GM18870 (cell line): ENCODE results near the gene HTR3A.

Experiments used
- ATAC-seq: cut with Tn5 transposase; IDR thresholded peaks from one replicate; pipeline ENCODE4 v1.9.1; 2021; ENCODE audit warnings: moderate library complexity; ENCODE audit not compliant: unreplicated experiment

Gene HTR3A

DNA sequence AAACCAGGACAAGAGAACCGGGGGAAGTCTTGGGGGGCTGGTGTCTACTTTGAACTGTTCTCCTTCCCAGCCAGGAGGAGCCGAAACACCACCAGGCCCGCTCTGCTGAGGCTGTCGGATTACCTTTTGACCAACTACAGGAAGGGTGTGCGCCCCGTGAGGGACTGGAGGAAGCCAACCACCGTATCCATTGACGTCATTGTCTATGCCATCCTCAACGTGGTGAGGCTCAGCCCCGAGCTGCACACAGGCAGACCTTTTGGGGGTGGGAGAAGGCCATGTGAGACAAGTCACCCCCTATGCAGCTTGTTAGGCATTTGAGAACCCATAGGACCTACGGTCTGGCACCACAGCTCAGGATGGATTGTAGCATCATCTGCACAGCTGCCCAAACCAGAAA, 2.8 kb downstream of the HTR3A start:
- ATAC-seq = no peak

DNA sequence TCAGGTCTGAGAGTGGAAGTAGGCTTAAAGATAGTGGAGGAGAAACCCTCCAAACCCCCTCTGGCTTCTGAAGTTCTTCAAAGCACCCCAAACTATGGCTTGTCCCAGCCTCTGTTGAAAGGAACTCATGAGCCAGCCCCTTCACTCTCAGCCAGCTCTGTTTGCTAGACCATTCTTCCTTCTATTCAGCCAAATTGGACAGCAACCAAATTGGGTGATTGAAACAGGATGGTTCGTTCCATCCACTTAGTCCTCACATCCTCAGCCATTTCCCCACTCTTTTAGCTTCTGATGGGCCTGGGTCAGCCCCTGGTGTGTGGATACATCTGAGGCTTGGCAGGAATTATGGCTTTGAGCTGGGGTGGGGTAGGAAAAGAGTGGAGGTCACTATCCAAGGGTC, 4.5 kb downstream of the HTR3A start:
- ATAC-seq = no peak

DNA sequence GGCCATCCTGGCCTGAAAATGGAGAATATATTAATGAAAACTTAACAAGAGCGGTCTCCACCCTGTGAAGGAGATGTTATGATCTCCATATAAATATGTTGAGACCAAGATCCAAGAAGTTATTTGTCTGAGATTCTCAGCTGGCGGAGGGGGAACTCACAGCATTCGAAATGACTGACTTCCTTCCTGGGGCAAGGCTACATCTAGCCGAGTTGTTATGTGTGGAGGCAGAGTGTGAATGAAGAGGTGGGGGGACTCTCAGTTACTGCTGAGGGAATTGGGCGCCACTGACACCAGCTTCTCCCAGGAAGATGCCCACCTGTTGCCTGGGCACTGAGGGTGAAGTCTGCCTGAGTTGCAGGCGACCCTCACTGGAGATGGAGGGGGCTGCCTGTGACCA, 5.9 kb downstream of the HTR3A start:
- ATAC-seq = no peak

DNA sequence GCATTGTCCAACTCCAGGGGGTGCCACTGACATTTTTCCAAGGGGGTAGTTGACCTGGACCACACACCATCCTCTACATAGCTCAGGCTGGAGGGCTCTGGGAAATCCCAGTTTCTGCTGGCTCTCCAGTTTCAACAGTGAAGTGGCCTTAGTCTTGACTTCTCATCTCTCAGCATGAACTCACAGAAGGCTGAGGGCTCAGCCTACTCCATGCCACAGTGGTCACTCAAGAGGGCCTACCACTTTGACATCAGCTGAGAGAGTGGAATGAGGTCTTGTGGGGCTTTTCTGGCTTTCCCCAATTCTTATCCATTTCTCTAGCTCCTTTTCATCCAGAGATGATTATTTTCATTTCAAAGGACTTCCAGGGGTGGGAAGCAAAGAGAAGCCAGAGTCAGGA, 7.4 kb downstream of the HTR3A start:
- ATAC-seq = no peak

DNA sequence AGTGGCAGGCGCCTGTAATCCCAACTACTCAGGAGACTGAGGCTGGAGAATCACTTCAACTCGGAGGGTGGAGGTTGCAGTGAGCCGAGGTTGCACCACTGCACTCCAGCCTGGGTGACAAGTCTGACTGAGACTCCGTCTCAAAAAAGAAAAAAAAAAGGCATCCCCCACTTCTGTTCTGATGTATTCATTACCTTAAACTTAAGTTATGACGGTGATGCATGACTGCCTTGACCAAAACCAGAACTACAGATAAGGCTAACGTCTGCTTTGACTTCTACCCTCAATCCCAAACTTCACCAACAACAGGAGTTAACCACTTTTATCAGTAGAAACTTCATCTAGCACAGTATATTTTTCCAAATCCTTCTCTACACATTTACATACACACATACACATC, 9.9 kb downstream of the HTR3A start:
- no peak for ATAC-seq

DNA sequence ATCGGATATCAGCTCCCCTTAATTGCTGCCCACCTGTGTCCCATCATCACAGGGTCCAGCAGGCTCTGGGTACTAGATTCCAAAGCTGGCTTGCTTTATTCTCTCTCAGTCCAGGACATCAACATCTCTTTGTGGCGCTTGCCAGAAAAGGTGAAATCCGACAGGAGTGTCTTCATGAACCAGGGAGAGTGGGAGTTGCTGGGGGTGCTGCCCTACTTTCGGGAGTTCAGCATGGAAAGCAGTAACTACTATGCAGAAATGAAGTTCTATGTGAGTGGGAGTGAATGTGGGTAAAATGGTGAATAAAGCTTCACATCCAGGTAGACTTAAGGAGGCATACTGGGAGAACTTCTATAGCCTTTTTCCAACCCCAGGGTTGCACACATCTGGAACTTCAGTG, 11.0 kb downstream of the HTR3A start:
- no peak for ATAC-seq

DNA sequence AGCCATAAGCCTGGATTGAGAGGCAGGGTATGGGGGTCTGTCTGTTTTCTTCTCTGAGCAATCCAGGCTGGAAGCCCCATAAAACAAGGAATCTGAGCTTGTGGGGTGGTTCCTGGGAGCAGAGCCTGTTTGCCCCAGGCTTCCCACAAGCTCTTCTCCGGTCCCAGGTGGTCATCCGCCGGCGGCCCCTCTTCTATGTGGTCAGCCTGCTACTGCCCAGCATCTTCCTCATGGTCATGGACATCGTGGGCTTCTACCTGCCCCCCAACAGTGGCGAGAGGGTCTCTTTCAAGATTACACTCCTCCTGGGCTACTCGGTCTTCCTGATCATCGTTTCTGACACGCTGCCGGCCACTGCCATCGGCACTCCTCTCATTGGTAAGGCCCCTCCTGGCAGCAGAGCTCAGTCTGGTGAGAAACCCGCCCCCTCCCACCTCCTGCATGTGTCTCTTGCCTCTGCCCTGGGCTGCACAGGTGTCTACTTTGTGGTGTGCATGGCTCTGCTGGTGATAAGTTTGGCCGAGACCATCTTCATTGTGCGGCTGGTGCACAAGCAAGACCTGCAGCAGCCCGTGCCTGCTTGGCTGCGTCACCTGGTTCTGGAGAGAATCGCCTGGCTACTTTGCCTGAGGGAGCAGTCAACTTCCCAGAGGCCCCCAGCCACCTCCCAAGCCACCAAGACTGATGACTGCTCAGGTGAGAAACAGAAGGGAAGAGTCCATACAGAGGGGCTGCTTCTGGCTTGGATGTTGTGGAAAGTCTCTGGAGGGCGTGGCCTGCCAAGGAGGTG, 11.6 kb downstream of the HTR3A start:
- ATAC-seq = no peak

DNA sequence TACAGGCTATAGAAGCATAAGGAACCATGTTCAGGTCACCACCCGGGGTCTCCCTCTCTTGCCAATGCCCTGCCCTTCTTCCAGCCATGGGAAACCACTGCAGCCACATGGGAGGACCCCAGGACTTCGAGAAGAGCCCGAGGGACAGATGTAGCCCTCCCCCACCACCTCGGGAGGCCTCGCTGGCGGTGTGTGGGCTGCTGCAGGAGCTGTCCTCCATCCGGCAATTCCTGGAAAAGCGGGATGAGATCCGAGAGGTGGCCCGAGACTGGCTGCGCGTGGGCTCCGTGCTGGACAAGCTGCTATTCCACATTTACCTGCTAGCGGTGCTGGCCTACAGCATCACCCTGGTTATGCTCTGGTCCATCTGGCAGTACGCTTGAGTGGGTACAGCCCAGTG, 14.5 kb downstream of the HTR3A start:
- no peak for ATAC-seq

DNA sequence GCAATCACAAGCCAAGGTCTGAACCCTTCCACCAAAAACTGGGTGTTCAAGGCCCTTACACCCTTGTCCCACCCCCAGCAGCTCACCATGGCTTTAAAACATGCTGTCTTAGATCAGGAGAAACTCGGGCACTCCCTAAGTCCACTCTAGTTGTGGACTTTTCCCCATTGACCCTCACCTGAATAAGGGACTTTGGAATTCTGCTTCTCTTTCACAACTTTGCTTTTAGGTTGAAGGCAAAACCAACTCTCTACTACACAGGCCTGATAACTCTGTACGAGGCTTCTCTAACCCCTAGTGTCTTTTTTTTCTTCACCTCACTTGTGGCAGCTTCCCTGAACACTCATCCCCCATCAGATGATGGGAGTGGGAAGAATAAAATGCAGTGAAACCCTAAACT, 15.0 kb downstream of the HTR3A start:
- no peak for ATAC-seq

DNA sequence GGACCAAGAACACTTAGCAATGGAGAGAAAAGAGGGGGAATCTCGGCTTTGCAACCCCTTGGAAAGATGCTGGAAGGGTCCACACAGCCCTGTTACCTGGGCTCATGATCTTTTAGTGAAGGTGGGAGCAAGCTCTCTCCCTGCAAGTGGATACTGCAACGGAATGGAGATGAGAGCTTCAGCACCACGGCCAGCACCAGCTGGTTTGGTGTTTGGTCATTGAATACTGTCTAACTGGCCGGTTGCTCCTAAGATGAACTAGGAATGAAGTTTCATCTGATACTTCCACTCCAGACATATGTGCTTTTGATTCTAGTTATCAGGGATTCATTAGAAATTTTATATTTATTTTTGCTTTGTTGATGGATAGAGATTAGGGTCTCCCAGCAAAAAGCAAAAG, 16.3 kb downstream of the HTR3A start:
- ATAC-seq = no peak

DNA sequence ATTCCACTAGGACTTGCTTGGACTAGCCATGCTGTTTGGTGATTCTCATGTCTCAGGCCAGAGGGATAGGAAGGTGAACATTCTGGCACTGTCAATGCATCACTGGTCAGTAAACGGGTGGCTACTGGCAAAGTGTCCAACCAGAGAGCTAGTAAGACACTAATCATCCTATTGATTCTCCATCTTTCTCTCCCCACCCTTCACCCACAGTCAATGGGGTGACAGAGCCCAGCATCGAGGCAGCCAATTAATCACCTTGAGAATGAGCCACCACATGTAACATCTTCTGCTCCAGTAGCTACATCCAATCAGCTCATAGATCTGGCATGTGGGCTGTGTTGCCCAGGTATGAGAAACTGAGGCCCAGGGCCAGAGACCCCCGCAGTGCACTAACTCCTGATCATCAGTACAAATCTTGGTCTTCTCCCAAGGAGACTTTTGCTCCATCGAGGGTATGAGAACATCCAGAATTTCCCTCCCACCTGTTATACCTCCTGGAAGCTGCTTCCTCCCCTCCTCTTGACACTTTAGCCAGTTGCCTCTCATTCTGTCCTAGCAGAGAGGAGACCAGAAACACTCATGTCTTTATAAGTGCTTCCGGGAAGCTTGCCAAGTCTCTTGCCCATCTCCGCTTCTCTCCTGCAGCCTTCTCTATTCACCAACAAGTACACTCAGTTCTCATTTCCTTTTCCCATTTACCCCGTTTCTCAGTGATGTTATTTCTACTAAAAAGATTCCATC, 17.0 kb downstream of the HTR3A start:
- no peak for ATAC-seq

DNA sequence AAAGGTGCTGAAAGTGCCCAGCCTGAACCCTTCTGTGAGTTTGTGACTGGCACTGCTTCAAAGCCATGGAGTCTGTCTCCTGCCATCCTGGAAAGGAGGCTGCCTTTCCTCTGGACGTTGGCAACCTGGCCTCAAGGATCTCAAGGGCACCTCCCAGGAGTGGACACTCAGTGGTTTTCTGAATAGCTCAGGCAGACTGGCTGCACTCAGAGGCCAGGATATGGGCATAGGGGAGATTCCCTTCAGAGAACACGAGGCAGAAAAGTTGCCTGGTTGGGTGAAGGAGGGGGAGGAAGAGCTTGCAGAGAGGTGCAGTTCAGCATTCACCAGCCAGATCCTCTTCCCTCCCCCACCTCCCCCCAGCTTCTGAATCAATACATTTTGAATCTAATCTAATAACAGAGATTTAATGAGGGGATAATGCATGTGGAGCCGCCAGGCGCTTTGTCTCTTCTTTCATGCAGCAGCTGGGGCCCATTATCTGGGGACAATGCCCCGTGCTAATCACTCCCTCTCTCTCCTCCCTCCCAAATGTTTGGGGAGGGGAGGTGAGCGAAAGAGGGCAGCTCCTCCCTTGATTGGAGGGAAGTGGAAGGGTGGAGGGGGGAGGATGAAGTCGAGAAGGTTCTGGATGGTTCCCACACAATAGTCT, 17.7 kb downstream of the HTR3A start:
- no peak for ATAC-seq

DNA sequence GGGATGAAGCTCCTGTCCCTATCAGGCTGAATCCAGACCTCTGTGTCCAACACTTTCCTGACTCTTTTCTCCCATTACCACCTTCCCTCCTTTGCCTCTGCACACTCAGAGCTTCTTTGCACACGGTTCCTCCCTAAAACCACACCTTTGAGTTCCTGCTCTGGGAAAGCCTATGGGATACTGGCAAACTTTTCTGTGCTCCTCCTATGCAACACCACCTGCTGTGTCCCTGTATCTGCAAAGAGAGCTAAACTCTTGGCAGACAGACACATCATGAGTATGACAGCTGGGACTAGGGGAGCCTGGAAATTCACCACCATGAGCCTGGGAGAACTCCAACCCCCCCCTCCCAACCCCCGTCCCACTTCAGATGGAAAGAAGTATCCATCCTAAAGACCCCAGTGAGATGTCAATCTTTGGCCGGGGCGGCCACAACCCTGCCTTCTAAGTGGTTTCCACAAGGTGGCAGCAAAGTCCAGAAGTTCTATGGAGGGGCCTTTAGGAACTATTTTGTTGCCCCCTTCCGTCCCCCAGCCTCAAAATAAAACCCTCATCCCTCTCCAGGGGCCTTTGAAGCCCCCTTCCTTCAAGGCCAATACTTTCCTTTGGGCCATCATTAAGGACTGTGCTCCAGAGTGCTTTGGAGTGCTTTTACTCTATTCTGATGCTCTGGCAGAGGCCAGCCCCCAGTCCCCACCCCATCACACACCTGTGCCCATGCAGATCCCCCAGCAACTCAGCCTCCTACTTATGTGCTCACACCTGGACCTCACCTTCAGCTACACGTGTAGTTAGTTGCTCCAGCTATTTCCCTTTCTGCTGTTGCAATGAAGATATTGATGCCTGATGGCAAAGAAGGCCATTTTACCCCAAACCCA, 19.4 kb downstream of the HTR3A start:
- no peak for ATAC-seq

DNA sequence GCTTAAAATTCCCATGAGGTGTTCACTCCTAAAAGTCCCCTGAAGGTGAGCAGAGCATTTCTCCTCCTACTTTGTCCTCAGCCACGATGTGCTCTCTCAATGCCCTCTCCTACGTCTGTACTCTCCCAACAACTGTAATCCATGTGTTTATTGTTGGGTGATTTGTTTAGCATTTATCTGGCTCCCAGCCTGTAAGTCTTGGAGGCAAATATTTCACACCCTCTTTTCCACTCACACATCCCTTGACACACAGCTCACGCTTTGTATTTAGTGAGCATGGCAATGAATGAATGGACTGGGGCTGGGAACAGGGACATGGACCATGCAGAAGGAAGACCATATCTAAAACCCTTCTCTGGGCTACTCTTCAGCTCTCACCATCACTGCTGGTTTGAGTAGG, 22.6 kb downstream of the HTR3A start:
- no peak for ATAC-seq

DNA sequence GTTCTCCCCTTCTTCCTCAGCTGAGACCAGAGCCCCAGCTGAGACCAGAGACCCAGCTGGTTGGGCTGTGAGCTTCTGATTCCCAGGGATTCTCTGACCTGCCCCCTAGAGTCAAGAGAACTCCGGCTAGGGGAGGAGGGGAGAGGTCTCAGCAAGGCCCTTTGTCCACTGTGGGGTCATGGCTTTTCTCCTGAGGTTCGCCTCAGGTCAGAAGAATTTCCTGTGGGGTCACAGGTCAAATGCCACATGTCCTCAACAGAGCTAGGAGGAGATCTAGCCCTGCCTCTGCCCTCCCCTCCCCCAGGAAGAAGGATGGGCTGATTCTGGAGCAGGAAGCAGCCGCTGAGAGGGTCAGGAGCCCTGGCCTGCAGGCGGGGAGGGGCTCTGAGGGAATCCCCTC, 23.7 kb downstream of the HTR3A start:
- no peak for ATAC-seq

DNA sequence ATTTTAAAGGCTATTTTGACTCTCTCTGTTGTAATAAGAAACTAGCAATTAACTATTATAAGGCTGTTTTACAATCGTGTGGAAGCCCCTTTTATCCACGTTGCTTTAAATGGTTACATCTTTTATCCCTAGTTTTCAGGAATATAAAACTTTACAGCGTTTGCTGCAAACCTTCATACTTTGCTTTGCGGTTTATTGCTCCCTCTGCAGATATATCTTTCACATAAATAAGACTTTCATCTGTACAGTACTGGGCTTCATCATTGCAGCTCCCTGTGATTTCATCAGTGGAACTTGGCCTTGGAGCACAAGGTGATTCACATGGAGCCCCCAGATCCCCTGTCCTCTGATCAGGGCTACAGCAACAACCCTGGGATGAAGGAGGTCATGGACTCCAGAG, 25.6 kb downstream of the HTR3A start:
- ATAC-seq = no peak

DNA sequence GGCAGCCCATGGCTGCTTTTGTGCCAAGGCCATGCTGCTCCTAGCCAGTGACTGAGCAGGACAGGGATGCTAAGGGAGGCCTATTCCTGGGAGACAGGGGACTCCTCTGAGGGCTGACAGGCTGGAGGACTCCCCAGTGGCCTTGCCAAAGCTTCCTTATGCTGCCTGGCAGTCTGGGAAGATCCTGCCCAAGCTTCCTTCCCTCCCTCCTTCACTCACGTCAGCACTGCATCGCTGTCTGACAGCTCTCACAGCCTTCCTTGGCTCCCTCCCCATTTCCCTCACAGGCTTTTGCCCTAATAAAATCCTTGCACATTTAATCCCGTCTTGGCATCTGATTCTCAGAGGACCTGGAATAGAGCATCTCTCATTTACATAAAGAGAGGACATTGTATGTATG, 26.5 kb downstream of the HTR3A start:
- no peak for ATAC-seq

DNA sequence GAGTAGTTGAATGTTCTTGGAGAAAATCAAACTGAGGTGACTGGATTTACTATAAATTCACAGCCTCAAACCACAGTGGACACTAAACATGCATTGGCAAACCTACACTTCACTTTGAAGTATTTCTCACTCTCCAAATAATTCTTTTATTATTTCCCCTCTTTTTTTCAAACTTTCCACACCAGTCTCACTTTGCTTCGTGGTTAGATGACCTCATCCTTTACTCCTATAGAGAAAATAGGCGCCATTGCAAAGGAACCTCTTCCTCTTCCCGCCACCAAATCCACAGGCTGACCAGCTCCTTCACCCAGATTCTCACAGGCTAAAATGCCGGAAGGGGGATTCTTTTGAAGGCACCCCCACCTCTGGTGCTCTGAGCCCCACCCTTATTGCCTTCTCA, 33.4 kb downstream of the HTR3A start:
- ATAC-seq = no peak

DNA sequence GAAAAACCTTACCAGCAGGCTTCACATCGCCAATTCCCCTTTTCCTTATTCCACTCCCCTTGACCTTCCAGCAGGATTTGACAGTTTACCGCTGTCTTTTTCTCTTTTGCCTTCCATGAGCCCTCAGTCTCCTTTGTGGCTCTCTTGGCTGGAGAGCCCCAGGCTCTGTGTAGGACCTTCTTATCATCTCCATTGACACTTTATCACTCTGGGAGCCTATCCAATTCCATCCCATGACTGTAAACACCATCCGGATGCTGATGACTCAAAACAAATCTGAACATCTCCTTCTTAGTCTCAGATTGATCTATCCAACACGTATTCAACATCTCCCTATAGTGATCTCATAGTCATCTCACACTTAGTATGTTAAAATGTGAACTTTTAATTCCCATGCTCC, 36.0 kb downstream of the HTR3A start:
- no peak for ATAC-seq

DNA sequence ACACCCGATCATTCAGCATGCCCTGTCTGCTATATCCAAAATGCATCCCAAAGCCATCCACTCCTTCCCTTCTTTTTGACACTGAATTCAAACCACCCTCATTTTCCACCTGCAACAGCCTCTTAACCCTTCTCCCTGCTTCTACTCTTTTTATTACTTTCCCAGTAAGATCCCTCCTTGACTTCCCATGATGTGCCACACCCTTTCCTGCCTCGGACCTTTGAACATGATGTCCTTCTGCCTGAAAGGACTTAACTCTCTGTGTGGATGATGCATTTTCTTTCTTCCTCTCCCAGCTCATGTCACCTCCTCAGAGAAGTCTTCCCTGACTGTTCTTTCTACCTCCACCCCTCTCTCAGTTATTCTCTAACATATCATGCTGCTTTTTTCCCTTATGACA, 36.5 kb downstream of the HTR3A start:
- ATAC-seq = no peak

DNA sequence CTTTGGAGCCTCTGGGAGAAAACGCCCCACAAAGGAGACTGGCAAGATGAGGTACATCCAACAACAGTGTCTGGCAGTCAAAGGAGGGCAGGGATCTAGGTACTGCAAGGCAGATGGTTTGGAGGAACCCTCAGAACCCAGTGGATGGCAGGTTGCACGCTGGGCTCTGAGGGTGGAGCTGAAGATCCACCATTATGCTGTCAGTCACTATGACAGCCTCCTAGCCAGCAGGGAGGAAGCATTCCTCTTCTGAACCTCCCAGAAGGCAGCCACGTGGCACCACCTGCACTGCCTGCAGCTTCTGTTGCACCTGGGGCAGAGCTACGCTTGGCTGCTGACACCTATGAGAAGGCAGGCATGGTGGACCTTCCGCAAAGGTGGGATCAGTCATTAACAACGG, 40.2 kb downstream of the HTR3A start:
- ATAC-seq = no peak
